ENCODE data around the gene SMIM13.

SMIM13 gene

DNA sequence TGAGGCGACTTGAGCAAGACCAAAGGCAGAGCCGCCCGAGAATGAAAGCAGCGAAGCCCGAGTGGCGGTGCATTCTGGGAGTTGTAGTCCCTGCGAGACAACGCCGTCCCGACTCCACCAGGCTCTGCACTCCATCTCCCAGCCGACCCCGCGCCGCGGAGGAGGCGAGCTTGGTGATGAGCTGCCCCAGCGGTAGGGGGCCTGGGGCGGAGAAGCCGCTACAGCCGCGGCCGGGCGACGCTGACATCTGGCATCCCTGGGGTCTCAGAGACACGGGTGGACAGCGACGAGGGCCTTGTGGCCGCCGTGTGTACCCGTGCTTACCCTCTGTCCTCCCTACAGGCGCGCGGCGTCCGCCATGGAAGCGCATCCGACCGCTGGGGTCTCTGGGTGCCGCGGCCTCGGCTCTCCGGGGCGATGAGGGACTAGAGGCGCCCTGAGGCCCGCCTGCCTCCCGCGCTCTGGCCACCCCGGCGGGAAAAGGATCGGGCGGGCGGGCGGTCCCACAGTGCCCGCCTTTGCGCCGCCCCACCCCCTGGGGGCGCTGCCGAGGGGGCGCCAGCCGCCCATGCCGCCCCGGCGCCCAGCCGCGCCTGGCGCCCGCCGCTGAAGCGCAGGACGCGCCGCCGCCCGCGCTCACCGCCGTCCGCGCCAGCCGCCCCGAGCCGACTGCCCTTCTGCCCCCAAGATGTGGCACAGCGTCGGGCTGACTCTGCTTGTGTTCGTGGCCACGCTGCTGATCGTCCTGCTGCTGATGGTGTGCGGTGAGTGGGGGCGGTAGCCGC lies at the start of gene SMIM13:
Gene SMIM13 (plus strand): TSS at position 209 of the 785 bp plus-strand sequence. CDS start 480 bp downstream, at position 689.
- in situ Hi-C loops (cut with MboI; ENCODE audit: low sequenced_read_pairs) = no loop called here

- in situ Hi-C loops (cut with MboI; ENCODE audit: low sequenced_read_pairs) = no loop called here
Observed at GRCh38 chr6:11043961-11044711, 49.5 kb upstream of the SMIM13 start, which contains the start of gene ELOVL2. TSS of gene ELOVL2 (minus strand) at chr6:11044305. CDS start at chr6:11044230, 75 bp downstream.

DNA sequence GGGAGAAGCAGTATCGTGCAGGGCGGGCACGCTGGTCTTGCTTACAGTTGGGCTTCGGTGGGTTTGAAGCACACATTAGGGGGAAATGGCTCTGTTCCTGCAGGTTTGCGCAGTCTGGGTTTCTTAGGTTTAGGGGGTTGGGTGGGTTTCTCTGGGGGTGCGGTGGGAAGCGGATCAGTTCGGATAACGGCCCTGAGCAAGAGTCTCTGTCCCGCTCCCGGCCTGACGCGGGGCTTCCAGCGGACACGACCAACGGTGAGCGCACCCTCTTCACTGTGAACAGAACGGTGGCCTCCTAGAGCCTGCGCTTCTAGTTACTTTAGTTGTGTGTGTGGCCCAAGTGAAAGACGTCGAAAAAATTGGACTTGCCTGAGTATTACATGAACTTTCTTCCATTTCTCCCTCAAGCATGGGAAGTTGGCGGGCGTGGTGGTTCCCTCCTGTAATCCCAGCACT lies 48.9 kb upstream of the SMIM13 start:
- in situ Hi-C loops (cut with MboI; ENCODE audit: low sequenced_read_pairs) = no loop called here

GRCh38 chr6:11050731-11051130 lies 42.9 kb upstream of the SMIM13 start:
- in situ Hi-C loops (cut with MboI; ENCODE audit: low sequenced_read_pairs) = loop anchor here (25.0 kb wide), 1 partner anchor 588 kb away; no protein-coding TSS in a partner anchor

GRCh38 chr6:11053307-11053706 lies 40.3 kb upstream of the SMIM13 start:
- in situ Hi-C loops (cut with MboI; ENCODE audit: low sequenced_read_pairs) = loop anchor here (25.0 kb wide), 1 partner anchor 591 kb away; no protein-coding TSS in a partner anchor

- in situ Hi-C loops (cut with MboI; ENCODE audit: low sequenced_read_pairs) = loop anchor here (25.0 kb wide), 1 partner anchor 592 kb away; no protein-coding TSS in a partner anchor
Observed at GRCh38 chr6:11054722-11055121, 38.9 kb upstream of the SMIM13 start.

DNA sequence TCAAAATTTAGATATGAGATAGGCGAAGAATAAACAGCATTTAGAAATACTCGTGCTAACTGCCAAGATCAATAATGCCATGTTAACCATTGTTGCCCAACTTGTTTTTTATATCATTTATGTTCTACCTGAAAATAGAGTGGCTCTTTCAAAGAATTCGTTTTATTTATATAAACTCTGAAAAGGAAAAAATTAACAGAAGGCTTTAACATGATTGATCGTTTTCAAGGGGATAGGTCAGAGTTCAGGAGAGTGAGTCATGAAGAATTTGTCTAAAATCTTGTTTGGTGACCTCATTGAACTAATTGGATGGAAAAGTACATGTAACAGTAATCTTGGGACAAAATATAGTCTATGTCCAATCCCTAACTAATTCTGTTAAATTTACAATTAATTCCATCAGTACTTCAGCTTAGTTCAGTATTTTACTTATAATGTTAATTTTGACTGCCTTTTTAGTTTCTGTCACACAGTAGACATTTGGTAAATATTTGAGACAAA lies 38.5 kb upstream of the SMIM13 start:
- in situ Hi-C loops (cut with MboI; ENCODE audit: low sequenced_read_pairs) = loop anchor here (25.0 kb wide), 1 partner anchor 593 kb away; no protein-coding TSS in a partner anchor

GRCh38 chr6:11056871-11057270 lies 36.8 kb upstream of the SMIM13 start:
- in situ Hi-C loops (cut with MboI; ENCODE audit: low sequenced_read_pairs) = loop anchor here (25.0 kb wide), 1 partner anchor 595 kb away; no protein-coding TSS in a partner anchor

- in situ Hi-C loops (cut with MboI; ENCODE audit: low sequenced_read_pairs) = loop anchor here (25.0 kb wide), 1 partner anchor 596 kb away; no protein-coding TSS in a partner anchor
Observed at GRCh38 chr6:11058406-11058805, 35.2 kb upstream of the SMIM13 start.

DNA sequence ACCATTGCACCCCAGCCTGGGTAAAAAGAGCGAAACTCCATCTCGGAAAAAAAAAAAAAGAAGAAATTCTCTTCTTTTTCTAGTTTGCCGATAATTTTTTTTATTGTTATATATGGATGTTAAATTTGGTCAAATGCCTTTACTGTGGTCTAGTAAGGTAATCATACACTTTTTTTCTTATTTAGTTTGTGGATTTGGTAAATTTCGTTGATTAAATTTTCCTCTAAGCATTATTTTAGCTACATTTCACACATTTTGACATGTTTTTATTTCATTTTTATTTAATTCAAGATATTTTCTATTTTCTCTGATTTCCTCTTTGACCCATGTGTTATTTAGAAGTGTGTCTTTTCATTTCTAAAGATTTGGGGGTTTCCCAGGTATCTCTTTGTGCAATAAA lies 31.6 kb upstream of the SMIM13 start:
- in situ Hi-C loops (cut with MboI; ENCODE audit: low sequenced_read_pairs) = loop anchor here (25.0 kb wide), 1 partner anchor 600 kb away; no protein-coding TSS in a partner anchor

GRCh38 chr6:11062715-11063114 lies 30.9 kb upstream of the SMIM13 start:
- in situ Hi-C loops (cut with MboI; ENCODE audit: low sequenced_read_pairs) = loop anchor here (25.0 kb wide), 1 partner anchor 600 kb away; no protein-coding TSS in a partner anchor

- in situ Hi-C loops (cut with MboI; ENCODE audit: low sequenced_read_pairs) = loop anchor here (25.0 kb wide), 1 partner anchor 603 kb away; no protein-coding TSS in a partner anchor
Observed at GRCh38 chr6:11064836-11065235, 28.8 kb upstream of the SMIM13 start.

- in situ Hi-C loops (cut with MboI; ENCODE audit: low sequenced_read_pairs) = loop anchor here (25.0 kb wide), 1 partner anchor 603 kb away; no protein-coding TSS in a partner anchor
Observed at GRCh38 chr6:11065436-11066202, 28.0 kb upstream of the SMIM13 start.

DNA sequence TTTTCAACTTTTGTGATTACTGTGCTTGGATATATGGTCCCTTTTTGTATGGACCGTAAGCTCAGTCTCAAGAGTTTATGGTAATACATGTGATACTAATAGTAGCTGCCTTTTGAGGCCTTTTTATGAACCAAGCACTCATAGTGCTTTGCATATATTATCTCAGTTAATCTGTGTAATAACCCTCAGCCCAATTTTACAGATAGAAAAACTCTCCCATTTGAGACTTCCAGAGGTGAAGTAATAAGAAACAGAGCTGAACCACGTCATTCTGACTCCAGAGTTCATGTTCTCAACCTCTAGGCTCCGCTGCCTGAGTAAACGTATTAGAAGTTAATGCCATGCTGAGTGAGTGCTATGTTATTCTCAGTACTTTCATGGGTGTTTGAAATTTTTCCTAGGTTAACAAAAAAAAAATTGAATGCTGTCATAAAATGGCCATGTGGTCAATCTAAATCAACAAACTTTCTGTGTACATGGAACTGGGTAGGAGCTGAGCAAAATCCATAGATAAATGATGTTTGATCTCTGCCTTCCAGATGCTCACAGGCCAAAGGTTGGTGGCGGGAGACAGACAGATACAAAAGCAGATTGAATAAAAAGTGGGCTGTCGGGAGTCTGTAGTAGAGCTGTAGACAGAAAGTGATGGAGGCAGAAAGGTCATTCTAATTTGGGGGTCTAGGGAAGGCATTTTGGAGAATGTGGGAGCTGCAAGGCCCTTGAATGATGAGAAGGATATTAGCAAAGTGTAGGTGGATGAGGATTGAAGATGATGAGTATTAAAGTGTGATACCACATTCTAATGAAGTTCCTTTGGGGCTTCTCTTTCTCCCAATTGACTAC lies 26.9 kb upstream of the SMIM13 start:
- in situ Hi-C loops (cut with MboI; ENCODE audit: low sequenced_read_pairs) = loop anchor here (25.0 kb wide), 1 partner anchor 604 kb away; no protein-coding TSS in a partner anchor

DNA sequence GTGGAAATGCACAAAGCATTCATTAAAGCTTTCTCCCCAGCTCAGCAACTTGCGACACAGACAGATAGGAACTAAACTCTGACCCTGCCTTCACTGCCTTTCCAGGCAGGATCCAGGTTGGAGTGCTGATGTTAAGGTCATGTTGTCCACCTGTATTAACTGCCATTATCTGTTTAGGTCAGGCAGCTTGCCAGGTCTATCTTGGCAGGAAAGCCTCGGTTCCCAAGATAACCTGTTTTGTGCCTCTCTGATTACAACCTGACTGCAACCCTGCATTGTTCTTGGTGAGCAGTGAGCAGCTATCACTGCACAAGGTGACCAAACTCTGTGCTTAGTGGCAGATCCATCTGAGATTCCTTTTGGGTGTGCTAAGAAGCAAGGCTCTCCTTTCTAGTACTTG lies 26.3 kb upstream of the SMIM13 start:
- in situ Hi-C loops (cut with MboI; ENCODE audit: low sequenced_read_pairs) = loop anchor here (25.0 kb wide), 1 partner anchor 605 kb away; no protein-coding TSS in a partner anchor

DNA sequence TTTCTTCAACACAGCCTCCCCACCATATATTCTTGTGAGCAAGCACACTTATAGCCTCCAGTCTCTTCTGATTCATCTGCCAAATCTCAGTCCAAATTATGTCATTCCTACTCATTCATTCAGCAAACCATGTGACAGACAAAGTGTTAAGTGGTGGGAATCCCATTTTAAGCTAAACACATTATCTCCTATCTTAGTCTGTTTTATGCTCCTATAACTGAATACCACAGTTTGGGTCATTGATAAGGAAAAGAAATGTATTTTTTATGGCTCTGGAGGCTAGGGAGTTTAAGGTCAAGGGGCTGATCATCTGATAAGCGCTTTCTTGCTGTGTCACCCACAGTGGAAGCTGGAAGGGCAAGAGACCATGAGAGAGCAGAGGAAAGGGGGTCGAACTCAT lies 23.9 kb upstream of the SMIM13 start:
- in situ Hi-C loops (cut with MboI; ENCODE audit: low sequenced_read_pairs) = loop anchor here (25.0 kb wide), 1 partner anchor 607 kb away; no protein-coding TSS in a partner anchor

DNA sequence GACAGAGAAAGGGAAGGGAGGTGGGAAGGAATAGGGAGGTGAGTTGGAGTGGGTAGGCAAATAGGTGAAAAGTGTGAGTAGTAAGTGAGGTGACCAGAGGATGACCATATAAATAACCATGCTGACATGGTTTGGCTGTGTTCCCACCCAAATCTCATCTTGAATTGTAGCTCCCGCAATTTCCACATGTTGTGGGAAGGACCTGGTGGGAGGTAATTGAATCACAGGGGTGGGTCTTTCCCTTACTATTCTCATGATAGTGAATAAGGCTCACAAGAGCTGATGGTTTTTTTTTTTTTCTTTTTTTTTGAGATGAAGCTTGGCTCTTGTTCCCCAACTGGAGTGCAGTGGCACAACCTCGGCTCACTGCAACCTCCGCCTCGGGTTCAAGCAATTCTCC lies 21.5 kb upstream of the SMIM13 start:
- in situ Hi-C loops (cut with MboI; ENCODE audit: low sequenced_read_pairs) = loop anchor here (25.0 kb wide), 1 partner anchor 610 kb away; no protein-coding TSS in a partner anchor

DNA sequence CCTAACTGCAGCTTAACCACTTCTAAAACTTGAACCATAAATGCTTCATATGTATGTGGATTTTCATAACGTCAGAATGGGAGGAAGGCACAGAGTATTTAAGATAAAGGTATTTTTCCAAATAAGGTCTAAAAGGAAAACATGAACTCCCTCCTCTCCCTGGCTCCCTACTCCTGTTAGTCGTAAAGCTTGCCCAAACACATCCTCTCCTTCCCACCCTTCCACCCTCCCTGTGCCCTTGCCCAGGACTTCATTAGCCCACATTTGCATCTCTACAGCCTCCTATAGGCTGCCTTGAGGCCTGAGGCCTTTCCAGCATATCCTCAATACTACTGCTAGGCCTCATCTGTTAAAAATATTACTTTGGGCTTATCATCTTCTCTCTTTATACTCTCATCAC lies 17.1 kb upstream of the SMIM13 start:
- in situ Hi-C loops (cut with MboI; ENCODE audit: low sequenced_read_pairs) = no loop called here

- in situ Hi-C loops (cut with MboI; ENCODE audit: low sequenced_read_pairs) = no loop called here
Observed at GRCh38 chr6:11078266-11078665, 15.4 kb upstream of the SMIM13 start.
